Mucosa of stomach (tissue), 1 donor: ENCODE data around the gene MED27.

Source experiments
- H3K27me3 ChIP-seq: one replicate; pipeline ENCODE4 v1.7.0; 2013; ENCODE audit warnings: mild to moderate bottlenecking, low read length; ENCODE audit not compliant: control insufficient read depth, insufficient read depth
- H3K36me3 ChIP-seq: one replicate; pipeline ENCODE4 v1.7.0; 2013; ENCODE audit warnings: low read length; ENCODE audit not compliant: control insufficient read depth, insufficient read depth
- H3K4me1 ChIP-seq: one replicate; pipeline ENCODE4 v1.7.0; 2013; ENCODE audit warnings: mild to moderate bottlenecking, low read length; ENCODE audit not compliant: control insufficient read depth, insufficient read depth
- H3K4me3 ChIP-seq: one replicate; pipeline ENCODE4 v1.7.0; 2013; ENCODE audit warnings: low read length
- H3K9ac ChIP-seq: one replicate; pipeline ENCODE4 v1.7.0; 2013; ENCODE audit warnings: mild to moderate bottlenecking, low read length, moderate library complexity
- H3K9me3 ChIP-seq: one replicate; pipeline ENCODE4 v1.7.0; 2013; ENCODE audit warnings: mild to moderate bottlenecking, low read length, moderate library complexity; ENCODE audit not compliant: control insufficient read depth
- donor health status: Pancreatic carcinoma.

Gene MED27

GRCh38 chr9:131817627-131818026 lies 262.0 kb downstream of the MED27 start:
- no peaks in the 10 kb centered on the region for H3K36me3 ChIP-seq
- H3K4me1 ChIP-seq = no peaks in the 10 kb centered on the region
- H3K4me3 ChIP-seq = no peak overlapping the region
- H3K27me3 ChIP-seq = peaks cover 3% of the 10 kb centered on the region
- no peaks in the 10 kb centered on the region for H3K9me3 ChIP-seq
- no peak overlapping the region for H3K9ac ChIP-seq

GRCh38 chr9:131817073-131817472 lies 262.6 kb downstream of the MED27 start:
- Histone ChIP-seq H3K9me3 (no peaks in the 10 kb centered on the region), H3K4me1 (no peaks in the 10 kb centered on the region), H3K27me3 (peaks cover 3% of the 10 kb centered on the region), H3K4me3 (no peak overlapping the region), H3K9ac (no peak overlapping the region), H3K36me3 (no peaks in the 10 kb centered on the region)

- no peaks in the 10 kb centered on the region for H3K4me1 ChIP-seq
- H3K4me3 ChIP-seq = no peak overlapping the region
- H3K27me3 ChIP-seq = peaks cover 3% of the 10 kb centered on the region
- H3K9me3 ChIP-seq = no peaks in the 10 kb centered on the region
- no peak overlapping the region for H3K9ac ChIP-seq
- no peaks in the 10 kb centered on the region for H3K36me3 ChIP-seq
Observed at GRCh38 chr9:131815970-131816873, 263.4 kb downstream of the MED27 start.

DNA sequence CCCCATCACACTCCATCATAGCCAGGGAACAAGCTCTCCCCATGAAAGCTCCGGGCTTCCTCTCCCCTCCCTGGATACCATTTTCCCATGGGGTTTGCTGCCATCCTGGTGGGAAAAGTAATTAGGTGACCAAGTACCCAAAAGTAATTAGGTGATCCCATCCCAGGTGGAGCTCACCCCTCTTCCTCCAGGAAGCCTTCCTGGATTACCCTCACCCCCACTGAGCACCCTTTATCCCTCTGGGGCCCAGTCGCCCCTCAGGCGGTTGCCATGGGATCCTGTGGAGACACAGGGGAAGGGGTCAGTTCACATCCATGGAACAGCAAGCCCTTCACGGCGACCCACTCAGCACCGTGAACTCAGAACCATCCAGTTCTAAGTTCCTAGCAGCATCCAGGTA lies 265.0 kb downstream of the MED27 start:
- peaks cover 5% of the 10 kb centered on the region for H3K27me3 ChIP-seq
- no peak overlapping the region for H3K4me3 ChIP-seq
- no peaks in the 10 kb centered on the region for H3K4me1 ChIP-seq
- no peaks in the 10 kb centered on the region for H3K36me3 ChIP-seq
- H3K9ac ChIP-seq = no peak overlapping the region
- H3K9me3 ChIP-seq = no peaks in the 10 kb centered on the region

- peaks cover 11% of the 10 kb centered on the region for H3K27me3 ChIP-seq
Observed at GRCh38 chr9:131813116-131813515, 266.6 kb downstream of the MED27 start.

DNA sequence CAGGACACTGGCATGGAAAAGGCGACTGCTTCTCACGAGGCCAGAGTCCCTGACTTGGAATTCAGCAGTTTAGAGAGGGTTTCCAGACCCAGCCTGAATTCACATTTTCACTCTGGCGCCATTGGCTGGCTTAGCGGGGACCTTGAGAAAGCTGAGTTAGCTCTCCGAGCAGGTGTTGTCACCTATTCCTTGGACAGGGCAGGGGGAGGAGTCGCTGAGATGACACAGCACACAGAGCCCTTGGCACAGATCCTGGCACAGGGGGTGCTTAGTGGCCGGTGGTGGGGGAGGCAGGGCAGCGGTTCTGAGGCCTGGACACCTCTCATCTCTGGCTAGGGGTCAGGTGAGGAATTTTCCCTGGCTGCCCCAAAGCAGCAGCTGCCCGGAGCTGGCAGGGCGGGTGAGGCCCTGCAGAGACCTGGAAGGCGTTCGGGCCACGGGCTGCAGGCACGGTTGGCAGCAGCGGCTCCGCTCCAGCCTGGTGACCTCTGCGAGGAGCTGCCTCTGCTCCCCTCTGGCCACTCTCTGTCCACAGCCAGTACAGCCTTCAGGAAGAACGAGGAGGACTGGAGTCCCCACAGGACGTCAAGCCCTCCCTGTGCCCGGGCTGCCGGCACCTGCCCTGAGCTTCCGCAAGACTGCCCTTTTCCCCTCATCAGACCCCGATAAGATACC lies 267.4 kb downstream of the MED27 start:
- H3K9ac ChIP-seq = no peak overlapping the region
- H3K27me3 ChIP-seq = peaks cover 12% of the 10 kb centered on the region
- H3K4me3 ChIP-seq = no peak overlapping the region
- no peaks in the 10 kb centered on the region for H3K9me3 ChIP-seq
- no peaks in the 10 kb centered on the region for H3K36me3 ChIP-seq
- H3K4me1 ChIP-seq = no peaks in the 10 kb centered on the region

More at GRCh38 chr9:131813116-131813515, 266.6 kb downstream of the MED27 start:
- H3K4me3 ChIP-seq = no peak overlapping the region
- H3K9ac ChIP-seq = no peak overlapping the region
- no peaks in the 10 kb centered on the region for H3K9me3 ChIP-seq
- no peaks in the 10 kb centered on the region for H3K36me3 ChIP-seq
- no peaks in the 10 kb centered on the region for H3K4me1 ChIP-seq

DNA sequence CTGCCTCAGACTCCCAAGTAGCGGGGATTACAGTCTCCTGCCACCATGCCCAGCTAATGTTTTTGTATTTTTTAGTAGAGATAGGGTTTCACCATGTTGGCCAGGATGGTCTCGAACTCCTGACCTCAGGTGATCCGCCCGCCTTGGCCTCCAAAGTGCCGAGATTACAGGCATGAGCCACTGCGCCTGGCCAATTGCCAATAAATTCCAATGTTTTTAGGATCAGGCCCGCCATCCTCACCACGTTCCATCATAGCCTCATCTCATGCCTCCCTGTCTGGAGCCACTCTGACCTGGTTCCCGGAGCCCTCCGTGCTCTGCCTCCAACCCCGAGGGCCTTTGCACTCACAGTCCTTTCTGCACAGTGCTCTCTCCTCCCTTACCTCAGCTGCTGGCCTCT lies 268.3 kb downstream of the MED27 start:
- no peaks in the 10 kb centered on the region for H3K9me3 ChIP-seq
- H3K4me1 ChIP-seq = no peaks in the 10 kb centered on the region
- no peak overlapping the region for H3K4me3 ChIP-seq
- no peaks in the 10 kb centered on the region for H3K36me3 ChIP-seq
- peaks cover 11% of the 10 kb centered on the region for H3K27me3 ChIP-seq
- H3K9ac ChIP-seq = no peak overlapping the region

GRCh38 chr9:131810351-131811170 lies 269.1 kb downstream of the MED27 start:
- H3K9ac ChIP-seq = no peak overlapping the region
- H3K4me1 ChIP-seq = no peaks in the 10 kb centered on the region
- H3K4me3 ChIP-seq = no peak overlapping the region
- no peaks in the 10 kb centered on the region for H3K36me3 ChIP-seq
- no peaks in the 10 kb centered on the region for H3K9me3 ChIP-seq
- peaks cover 11% of the 10 kb centered on the region for H3K27me3 ChIP-seq
